Subcutaneous adipose tissue (tissue), 4 donors: Measurements from ENCODE around the gene CDK14. TPM values are rescaled to one million over a fixed set of nuclear protein-coding genes. Genes with fewer than 3 reads are reported as not detected.

Source experiments
- CTCF ChIP-seq: fragments of 450-650 bp; IDR thresholded peaks from one replicate; pipeline ENCODE4 v1.5.1; 2016; ENCODE audit warnings: low read depth, mild to moderate bottlenecking, control low read depth, antibody characterized with exemption, moderate library complexity
- total RNA-seq, 4 donors: library from RNA; depleted of rRNA; stranded (reverse); fragments of >200 nt; gene quantifications; one replicate each; pipeline ENCODE4 v1.1.0, GENCODE V29; 2016

The CDK14 gene
- total RNA-seq, 4 donors from 2014 or later: 13.4 to 42.4 (median 24.7) TPM

GRCh38 chr7:91041901-91042484, 445.9 kb downstream of the CDK14 start:
- TF ChIP-seq CTCF: no peak

- no peak for TF ChIP-seq CTCF
Observed at GRCh38 chr7:91043186-91043585, 447.1 kb downstream of the CDK14 start.

DNA sequence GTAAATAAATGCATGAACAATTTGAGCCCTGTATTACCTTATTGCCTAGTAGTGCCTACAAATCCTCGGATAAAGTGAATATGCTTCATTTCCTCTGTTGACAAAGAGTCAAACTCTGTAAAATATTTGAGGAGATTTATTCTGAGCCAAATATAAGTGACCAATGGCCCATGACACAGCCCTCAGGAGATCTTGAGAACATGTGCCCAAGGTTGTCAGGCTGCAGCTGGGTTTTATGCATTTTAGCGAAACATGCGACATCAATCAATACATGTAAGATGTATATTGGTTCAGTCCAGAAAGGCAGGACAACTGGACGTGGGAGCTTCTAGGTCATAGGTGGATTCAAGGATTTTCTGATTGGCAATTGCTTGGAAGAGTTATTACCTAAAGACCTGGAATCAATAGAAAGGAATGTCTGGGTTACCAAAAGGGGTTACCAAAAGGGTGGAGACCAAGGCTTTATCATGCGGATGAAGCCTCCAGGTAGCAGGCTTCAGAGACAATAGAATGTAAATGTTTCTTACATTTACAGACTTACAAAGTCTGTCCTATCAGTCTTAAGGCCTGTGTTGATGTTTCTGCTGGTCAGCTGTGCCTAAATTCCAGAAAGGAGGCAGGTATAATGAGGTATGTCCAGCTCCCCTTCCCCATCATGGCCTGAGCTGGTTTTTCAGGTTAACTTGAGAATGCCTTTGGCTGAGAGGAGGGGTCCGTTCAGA, 448.0 kb downstream of the CDK14 start:
- no peak for TF ChIP-seq CTCF

DNA sequence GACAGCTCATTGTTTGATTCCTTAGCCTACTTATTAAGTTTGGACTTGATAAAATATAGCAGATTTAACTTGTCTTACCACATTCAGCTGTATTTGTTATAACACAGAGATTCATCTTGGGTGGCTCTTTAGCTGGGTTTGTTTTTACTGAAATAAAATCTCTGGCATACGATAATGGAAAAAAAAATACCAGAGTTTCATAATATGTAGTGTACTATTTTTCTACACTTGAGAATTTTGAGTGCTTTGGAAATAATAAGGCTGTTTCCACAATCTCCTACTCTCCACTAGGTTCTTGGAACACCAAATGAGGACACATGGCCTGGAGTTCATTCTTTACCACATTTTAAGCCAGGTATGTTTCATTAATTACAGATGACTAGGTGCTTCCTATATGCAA, 449.5 kb downstream of the CDK14 start:
- TF ChIP-seq CTCF: no peak

DNA sequence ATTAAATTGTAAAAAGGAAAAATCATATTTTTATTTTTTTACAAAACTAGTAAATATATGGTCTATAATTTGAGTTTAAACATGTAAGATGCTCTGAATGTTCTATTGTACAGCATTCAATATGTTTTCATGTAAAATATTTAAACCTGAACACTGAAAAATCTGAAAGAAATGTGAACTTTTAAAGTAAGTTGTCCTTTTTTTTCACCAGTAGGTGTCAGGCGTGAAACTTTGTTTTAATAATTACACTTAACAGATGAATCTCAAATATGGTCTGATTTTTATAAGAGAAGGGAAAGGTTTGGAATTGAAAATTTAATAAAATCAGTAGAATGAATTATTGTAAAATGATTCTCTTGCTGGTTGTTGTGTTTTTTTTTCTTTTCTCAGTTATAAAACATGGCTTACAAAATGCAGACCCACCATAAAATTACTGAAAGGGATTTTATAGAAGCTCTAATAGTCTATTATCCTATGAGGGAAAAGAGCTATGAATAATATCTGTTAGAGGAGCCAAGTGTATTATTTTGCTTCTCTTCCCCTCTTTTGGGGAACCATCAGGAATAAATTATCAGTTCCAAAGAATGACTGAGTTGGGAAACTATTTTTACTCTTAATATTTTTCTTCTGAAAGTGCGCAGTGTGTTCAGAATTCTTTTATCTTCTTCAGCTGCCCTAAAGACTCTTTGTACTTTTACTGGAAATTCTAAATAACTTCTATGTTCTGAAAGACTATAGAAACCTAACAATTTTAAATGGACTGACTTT, 450.4 kb downstream of the CDK14 start:
- TF ChIP-seq CTCF: no peak

GRCh38 chr7:91047636-91048035, 451.5 kb downstream of the CDK14 start:
- no peak for TF ChIP-seq CTCF

DNA sequence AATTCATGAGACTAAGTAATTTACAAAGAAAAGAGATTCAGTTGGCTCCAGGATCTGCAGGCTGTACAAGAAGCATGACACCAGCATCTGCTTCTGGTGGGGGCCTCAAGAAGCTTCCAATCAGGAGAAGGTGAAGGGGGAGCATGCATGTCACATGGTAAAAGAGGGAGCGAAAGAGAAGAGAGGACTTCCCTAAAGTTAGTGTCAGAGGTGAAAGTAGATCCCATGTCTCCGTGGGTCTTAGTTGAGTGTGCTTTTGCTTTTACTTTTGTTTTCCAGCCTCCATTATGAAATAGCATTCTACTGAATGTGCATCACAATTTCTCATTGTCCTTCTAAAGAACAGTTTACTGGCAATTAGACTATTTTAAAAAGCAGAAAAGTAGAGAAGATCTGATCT, 454.6 kb downstream of the CDK14 start:
- no peak for TF ChIP-seq CTCF
